ENCODE measurements around the gene HDAC4. TPM values are rescaled to one million over a fixed set of nuclear protein-coding genes. Genes with fewer than 3 reads are reported as not detected.

HDAC4 gene
- total and polyA plus RNA-seq, 2 of the 8 experiments (the other 6 are each of a cell fraction or from before 2014, with no cell fraction given) = 15.4 to 31.5 TPM

- no peak overlapping the region for H2BK5ac ChIP-seq (ENCODE audit: low read depth, low read length)
- no peaks in the 10 kb centered on the region for H4K20me1 ChIP-seq (replicated peaks in 1 of 2; ENCODE audit: control insufficient read depth in 1 of 2, insufficient read depth in 2 of 2, low read length in 2 of 2)
- WGBS, 2 experiments (ENCODE audit: extremely low coverage in 1 of 2, insufficient coverage in 1 of 2, insufficient read length in 1 of 2, insufficient replicate concordance in 2 of 2, low coverage in 1 of 2, low lambda C conversion rate in 2 of 2, missing lambda C conversion rate in 1 of 2) = 86% methylated on average over 18 of the region's 18 CpGs; no CpG with 5 or more reads in 1 of the 2 experiments
- no peaks in the 10 kb centered on the region for H3K36me3 ChIP-seq (ENCODE audit: control insufficient read depth in 2 of 4, insufficient read depth in 4 of 4, low read length in 3 of 4)
- H3K79me2 ChIP-seq (ENCODE audit: control insufficient read depth in 1 of 2, insufficient read depth in 2 of 2, low read length in 2 of 2) = no peaks in the 10 kb centered on the region
- H3K4me1 ChIP-seq (replicated peaks in 1 of 4; ENCODE audit: control insufficient read depth in 3 of 4, insufficient read depth in 4 of 4, low read length in 3 of 4) = no peaks in the 10 kb centered on the region
- no peak overlapping the region for H2BK12ac ChIP-seq (ENCODE audit: low read depth, low read length)
- H3K27me3 ChIP-seq (replicated peaks in 1 of 4; ENCODE audit: control insufficient read depth in 3 of 4, extremely low read depth in 1 of 4, insufficient read depth in 3 of 4, low read length in 3 of 4) = no peaks in the 10 kb centered on the region
- no peak overlapping the region for H3K23ac ChIP-seq (ENCODE audit: insufficient read length)
- H2AK5ac ChIP-seq (ENCODE audit: low read depth, low read length) = no peak overlapping the region
- no peak overlapping the region for H3K4ac ChIP-seq (replicated peaks; ENCODE audit: insufficient read length, low read depth, low read length)
- H4K91ac ChIP-seq (replicated peaks; ENCODE audit: insufficient read length, low read length) = no peak overlapping the region
- ChIA-PET POLR2A (ENCODE audit: partially characterized antibody) (no interaction called here), CTCF (ENCODE audit: partially characterized antibody) (interaction anchor here (1.0 kb wide), 1 partner anchor 64 kb away, joined by 3 read pairs; no protein-coding TSS in a partner anchor)
- no peaks in the 10 kb centered on the region for H3K79me1 ChIP-seq (ENCODE audit: low read depth, low read length)
- H2BK20ac ChIP-seq (ENCODE audit: low read length) = no peak overlapping the region
- no peak overlapping the region for H3K56ac ChIP-seq (replicated peaks; ENCODE audit: insufficient read length, low read depth, low read length)
- H4K5ac ChIP-seq (ENCODE audit: insufficient read length, low read depth, low read length) = no peak overlapping the region
- no peaks in the 10 kb centered on the region for H3K23me2 ChIP-seq (ENCODE audit: low read depth, low read length)
- H3K14ac ChIP-seq (ENCODE audit: insufficient read length) = no peak overlapping the region
- H2AFZ ChIP-seq (ENCODE audit: low read length) = no peak overlapping the region
- no peak overlapping the region for H2BK120ac ChIP-seq (replicated peaks; ENCODE audit: low read depth, low read length)
- H3K18ac ChIP-seq (ENCODE audit: extremely low read depth, low read length) = no peak overlapping the region
- DNase-seq (ENCODE audit: low read depth in 1 of 2, low spot score in 2 of 2) (no peak), FAIRE-seq (no peak)
- H3K9me3 ChIP-seq (ENCODE audit: insufficient read depth in 2 of 2, low read depth in 1 of 2, low read length in 1 of 2) = no peaks in the 10 kb centered on the region
- no peak overlapping the region for H3K4me3 ChIP-seq (ENCODE audit: extremely low read depth in 1 of 4, insufficient read depth in 2 of 4, low read depth in 3 of 4, low read length in 4 of 4)
- H4K8ac ChIP-seq (ENCODE audit: extremely low read depth, insufficient read depth, low read length) = no peak overlapping the region
- no peak overlapping the region for H3K4me2 ChIP-seq (ENCODE audit: insufficient read depth in 1 of 2, low read depth in 2 of 2, low read length in 2 of 2)
- H3K9ac ChIP-seq (replicated peaks in 1 of 4; ENCODE audit: extremely low read depth in 1 of 4, low read depth in 3 of 4, low read length in 3 of 4) = no peak overlapping the region
- H3K27ac ChIP-seq (ENCODE audit: low read depth, low read length) = no peak overlapping the region
- H2BK15ac ChIP-seq (ENCODE audit: low read length) = no peak overlapping the region
- TF ChIP-seq CTCF (IDR thresholded peaks at IDR 0.05; ENCODE audit: control extremely low read depth in 1 of 3, insufficient read depth in 1 of 3, low read depth in 1 of 3, low read length in 3 of 3) (no peak), SAP30 (IDR thresholded peaks at IDR 0.05; ENCODE audit: insufficient read depth, insufficient replicate concordance, low read length) (no peak), ATF3 (IDR thresholded peaks at IDR 0.05; ENCODE audit: insufficient read depth, low read depth, low read length) (no peak), SIN3A (conservative IDR thresholded peaks at IDR 0.05 in 1 of 2, IDR thresholded peaks at IDR 0.05 in 1 of 2; ENCODE audit: low read depth in 1 of 2, low read length in 2 of 2) (no peak), RAD21 (IDR thresholded peaks at IDR 0.05 in 1 of 2, conservative IDR thresholded peaks at IDR 0.05 in 1 of 2; ENCODE audit: low read depth in 2 of 2, low read length in 2 of 2) (no peak), HDAC6 (IDR thresholded peaks at IDR 0.05; ENCODE audit: low read depth, low read length) (no peak), GABPA (IDR thresholded peaks at IDR 0.05; ENCODE audit: borderline replicate concordance, insufficient read depth, low read length) (no peak), SUZ12 (IDR thresholded peaks at IDR 0.05; ENCODE audit: low read length) (no peak)
Observed at GRCh38 chr2:239042551-239043320, 358.1 kb downstream of the HDAC4 start.

All from H1 (cell line).